NCI-H1092 treated with DMSO at 0.1 percent for 48 hours (cell line): ENCODE measurements around the gene TTC34.

Experiments
- DNase-seq: peaks from one replicate; lab custom pipeline; 2025; lab: John Stamatoyannopoulos, UW

Gene TTC34

DNA sequence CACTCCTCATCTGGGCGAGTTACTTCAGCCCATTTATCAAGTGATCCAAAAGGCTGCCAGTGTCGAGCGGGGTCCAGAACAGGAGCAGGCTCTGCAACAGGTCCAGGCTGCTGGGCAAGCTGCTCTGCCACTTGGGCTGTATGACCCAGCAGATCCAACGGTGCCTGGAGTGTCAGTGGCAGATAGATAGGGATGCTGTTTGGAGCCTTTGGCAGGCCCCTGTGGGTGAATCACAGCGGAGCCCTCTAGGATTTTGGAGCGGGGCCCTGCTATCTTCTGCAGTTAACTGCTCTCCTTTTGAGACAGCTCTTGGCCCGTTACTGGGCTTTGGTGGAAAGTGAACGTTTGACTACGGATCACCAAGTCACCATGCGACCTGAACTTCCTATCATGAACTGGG lies 176.2 kb downstream of the TTC34 start:
- no peak for DNase-seq

DNA sequence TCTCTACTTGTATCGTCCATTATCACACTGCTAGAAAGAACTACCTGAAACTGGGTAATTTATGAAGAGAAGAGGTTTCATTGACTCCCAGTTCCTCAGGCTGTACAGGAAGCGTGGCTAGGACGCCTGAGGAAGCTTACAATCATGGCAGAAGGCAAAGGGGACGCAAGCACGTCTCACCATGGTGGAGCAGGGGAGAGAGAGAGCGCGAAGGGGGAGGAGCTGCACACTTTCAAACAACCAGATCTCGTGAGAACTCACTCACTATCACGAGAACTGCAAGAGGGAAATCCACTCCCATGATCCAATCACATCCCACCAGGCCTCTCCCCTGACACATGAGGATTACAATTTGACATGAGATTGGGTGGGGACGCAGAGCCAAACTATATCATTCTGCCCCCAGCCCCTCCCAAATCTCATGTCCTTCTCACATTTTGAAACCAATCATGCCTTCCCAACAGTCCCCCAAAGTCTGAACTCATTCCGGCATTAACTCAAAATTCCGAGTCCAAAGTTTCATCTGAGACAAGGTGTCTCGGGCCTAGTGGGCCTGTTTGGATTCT lies 176.7 kb downstream of the TTC34 start:
- DNase-seq, result no peak

DNA sequence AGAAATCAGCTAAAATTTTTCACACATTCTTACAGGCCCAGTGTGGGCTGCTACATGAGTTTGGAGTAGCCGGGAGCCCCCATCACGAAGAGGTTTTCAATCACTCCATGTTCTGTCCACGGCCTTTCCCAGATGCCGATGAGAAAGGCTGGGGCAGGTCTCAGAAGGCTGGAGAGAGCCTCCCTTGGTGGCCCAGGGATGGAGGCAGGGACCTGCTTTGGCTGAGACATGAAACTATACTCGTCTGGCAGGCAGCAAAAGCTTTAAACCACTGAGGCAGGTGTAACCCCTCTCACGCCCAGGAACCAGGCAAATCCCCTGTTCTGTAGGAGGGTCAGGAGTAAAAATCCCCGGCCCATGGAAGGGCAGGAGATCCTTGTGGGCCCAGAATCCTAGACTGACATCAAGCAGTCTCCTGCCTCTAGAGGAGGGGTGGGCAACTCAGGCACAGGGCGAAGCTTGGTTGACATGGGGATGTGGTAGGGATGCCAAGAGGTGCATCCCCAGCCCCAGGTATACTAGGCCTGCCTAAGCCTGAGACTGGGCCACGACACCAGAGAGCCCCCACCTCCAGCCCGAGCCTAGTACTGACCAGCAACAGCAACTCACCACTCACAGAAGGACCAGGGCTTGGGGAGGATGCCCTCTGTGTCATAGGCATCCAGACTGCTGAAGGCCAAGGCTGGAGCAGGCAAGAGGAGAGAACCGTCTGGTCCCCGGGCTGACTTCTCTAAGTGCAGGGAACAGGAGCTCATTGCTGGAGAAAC lies 177.7 kb downstream of the TTC34 start:
- DNase-seq, result no peak

DNA sequence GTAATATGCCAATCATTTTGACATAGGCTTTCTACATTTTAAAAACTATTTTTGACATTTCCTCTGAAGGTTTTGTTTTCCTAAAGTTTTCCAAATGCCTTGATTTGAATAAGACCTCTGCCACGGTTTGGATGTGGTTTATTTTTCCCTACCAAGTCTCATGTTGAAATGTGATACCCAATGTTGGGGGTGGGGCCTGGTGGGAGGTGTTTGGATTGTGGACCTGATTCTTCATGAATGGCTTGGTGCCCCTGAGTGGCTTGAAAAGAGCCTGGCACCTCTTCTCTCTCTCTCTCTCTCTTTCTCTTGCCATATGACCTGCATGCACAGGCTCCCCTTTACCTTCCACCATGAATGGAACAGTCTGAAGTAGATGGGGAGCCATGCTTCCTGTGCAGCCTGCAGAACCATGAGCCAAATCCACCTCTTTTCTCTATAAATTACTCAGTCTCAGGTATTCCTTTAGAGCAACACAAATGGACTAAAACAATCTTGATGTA lies 183.5 kb downstream of the TTC34 start:
- no peak for DNase-seq

DNA sequence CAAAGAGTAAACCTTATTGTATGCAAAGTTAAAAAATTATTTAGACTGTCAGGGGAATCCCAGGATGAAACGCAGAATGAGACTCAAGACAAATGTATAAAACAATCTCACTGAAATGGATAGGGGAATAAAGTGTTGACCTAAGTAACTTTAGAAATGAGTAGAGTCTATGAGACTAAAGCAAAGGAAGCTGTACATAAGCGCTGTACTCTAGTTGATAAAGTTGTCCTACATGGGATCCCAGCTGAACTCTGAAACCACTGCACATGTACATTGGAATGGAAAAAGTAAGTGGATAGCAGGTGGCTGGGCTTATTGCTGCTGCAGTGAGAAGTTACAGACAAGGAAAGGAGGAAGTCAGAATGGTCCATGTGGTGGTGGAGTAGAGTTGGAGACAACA lies 187.3 kb downstream of the TTC34 start:
- no peak for DNase-seq

DNA sequence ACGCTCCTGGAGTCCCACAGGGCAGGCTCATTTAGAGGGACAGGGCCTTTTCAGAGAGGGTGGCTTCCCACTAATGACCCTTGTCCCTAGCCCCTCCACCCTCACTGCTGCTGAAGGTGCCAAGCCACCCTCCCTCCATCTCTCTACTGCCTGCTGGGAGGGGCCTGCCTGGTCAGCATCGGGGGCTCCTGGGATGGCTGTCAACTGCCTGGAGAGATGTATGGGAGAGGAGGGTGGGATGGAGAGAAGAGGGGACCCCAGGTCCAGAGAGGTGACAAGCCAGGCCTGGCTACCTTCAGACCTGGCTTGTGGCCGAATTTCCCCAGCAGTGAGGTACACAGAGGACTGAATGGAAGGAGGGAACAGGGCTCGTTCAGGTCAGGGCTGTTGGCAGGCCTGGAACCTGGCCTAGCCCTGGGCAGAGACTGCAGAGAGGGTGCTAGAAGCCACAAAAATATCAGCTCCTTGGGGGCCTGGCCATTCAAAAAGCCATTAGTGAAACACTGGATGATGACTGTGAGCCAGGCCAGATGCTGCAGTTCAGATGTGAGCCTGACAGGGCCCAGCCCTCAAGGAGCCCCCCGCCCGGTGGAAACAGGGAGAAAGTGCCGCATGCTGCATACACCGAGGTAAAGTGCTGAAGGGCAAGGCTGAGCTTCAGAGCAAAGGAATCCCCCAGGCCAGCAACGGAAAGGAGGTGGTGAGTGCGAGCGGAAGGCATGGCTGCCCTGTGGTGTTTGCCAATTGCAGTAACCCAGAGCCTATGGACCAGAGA lies 188.7 kb downstream of the TTC34 start:
- no peak for DNase-seq

DNA sequence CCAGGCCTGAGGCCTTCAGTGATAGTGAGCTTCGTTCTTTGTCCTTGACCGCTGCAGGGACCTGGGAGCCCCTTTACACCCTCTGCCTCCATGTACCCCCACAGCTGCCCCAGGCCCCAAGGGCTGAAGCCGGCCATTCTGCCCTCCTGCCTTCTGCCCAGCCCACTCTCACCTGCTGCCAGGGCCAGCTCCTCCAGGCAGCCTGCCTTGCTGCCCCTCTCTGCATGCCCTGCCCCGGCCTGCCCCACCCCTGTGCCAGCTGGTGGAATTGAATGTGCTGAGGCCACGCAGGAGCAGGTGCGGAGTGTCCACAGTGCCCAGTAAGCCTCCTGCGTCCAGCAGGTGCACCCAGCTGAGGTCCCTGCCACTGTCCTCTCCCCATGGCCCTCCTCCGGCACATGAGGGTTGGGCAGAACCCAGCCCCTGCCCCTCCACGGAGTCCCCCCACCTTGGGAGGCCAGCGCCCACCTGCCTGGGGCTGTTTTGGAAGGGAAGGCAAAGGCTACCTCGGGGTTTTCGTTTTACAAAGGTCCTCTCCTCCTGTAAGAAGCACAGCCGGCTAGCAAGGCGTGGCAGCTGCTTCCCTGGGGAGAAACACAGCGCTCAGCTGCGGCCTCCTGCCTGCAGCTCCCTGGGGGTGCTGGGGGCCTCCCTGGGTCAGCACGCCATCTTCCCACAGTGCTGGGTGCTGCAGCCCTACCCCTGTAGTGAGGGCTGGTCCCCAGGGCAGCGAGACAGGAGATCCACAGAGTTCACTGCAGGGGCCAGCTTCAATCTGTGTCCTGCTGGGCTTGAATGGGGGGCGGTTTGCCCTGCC lies 189.7 kb downstream of the TTC34 start:
- no peak for DNase-seq

DNA sequence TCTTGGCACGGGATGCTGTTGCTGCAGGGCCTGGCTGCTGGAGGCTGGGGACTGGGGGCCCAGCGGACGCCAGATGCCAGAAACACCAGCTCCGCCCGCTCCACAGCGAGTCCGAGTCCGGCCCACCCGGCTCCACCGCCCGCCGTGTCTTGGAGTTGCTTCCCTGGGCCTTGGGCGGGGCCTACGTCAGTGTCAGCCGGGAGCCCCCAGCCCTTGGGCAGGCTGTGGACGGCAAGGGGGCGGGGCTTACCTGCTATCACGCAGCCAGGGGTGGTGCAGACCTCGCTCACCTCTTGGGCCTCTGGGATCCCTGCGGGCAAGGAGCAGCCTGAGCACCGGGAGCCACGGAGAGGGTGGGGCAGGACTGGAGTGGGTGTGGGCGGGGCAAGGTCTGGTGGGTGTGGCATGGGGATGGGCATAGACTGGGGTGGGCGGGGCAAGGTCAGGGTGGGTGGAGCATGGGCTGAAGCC lies 190.4 kb downstream of the TTC34 start:
- peak; percentile 29 for DNase-seq

DNA sequence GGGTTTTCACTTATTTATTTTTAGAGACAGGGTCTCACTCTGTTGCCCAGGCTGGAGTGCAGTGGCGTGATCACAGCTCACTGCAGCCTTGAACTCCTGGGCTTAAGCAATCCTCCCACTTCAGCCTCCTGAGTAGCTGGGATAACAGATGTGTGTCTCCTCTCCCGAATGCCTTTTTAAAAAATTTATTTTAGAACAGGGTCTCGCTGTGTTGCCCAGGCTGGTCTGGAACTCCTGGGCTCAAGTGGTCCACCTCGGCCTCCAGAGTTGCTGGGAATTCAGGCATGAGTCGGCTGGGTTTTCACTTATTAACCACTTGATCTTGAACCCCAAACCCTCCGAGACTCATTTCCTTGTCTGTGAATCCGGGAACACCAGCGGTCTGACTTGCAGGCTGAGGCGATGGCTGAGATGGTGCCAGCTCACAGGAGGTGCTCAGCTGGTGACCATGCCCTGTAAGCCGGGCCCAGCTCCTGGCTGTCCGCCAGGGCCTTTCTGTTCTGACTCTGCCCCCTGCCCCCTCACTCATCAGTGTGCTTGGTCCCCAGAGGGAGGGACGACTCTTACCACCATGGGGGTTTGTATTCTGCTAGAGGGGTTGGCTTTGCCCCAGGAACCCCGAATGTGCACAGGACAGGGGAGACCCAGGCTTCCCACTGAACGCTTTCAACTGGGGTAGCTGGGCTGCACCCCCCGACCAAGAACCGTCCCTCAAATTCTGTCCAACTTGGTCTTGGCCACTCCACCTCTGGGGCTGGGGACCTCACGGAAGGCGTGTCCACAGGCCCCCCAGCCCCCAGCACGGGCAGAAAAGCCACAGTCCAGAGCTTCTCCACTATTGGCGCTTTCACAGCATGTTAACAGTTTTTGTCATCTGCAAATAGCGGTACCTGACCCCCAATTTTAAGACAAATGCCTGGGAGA lies 191.2 kb downstream of the TTC34 start:
- DNase-seq, result no peak

DNA sequence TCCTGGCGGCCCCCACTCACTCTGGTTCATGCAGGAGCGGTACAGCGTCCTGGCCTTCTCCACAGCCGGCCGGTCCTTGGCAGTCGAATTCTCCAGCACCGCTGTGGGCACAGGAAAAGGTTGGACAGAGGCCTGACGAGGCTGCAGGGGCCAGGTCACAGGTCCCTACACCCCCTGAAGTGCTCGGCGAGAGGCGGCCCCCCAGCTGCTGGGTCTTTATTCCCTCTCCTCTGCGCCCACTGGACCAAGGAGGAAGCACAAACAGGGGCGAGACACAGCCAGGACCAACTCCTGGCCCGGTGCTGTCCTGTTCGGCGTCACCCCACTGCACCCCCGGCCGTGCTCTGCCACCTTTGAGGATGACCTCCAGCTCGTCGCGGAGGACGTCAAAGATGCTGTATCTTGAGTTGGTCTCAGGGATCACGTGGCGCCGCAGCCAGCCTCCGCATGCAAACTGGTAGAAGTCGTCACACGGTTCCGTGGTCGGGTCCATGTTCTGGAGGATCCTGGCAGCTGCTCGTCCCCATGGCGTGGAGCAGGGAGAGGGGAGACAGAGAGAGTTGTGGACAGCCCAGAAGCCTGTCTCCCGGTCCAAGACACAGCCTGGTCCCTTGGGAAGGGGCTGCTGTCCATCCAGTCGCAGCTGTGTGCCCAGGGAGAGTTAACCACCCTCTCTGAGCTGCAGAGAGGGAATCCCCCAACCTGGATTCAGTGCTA lies 192.0 kb downstream of the TTC34 start:
- DNase-seq, result no peak

DNA sequence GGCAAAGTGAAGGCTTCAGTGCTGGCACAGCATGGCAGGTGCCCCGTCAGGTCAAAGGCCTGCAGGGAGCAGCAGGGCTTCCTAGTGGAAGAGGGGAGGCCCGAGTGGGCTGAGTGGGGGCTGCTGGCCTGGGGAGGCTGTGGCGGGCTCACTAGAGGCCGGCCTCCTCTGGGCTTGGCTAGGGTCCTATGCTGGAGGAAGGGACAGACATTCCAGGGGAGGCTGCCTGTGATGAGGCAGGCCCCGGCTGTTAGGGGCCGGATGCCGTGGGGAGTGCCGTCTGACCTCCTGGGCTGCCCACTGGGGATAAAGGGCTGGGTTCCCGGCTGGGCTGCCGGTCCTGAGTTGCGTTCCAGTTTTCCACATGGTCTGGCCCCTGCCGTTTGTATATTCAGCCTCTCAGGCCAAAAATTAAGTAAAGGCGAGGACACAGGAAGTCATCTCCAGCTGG lies 193.8 kb downstream of the TTC34 start:
- DNase-seq, result no peak

DNA sequence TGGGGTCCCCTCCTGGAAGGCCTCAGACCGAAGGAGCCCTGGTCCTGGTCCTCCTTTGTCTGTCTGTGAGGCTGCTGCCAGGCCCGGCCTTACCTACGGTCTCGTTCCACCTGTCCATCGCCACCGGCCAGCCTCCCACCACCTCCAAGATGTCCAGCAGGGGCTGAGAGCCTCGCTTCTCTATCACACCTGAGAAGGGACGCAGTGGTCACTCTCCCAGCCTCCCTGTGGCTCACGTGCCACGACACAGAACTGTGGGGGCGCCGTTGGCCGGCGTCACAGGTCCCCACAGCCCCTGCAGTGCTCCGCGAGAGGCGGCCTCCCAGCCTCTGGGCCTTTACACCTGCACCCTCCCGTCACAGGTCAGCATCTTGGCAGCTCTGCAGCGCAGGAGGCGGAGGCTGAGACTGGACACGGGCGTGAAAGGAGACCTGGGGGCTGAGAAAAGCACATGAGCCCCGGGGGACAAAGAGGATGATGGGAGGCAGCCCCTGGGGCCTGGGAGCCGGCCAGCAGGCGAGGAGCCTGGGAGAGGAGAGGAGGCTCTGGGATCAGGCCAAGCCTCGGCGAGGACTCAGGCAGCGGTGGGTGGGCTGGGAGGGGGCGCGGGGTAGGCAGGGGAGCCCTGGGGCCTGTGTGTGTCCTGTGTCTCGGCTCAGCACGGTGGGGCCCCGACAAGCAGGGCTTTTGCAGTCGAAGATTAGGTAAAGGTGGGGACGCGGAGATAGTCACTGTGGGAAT lies 194.4 kb downstream of the TTC34 start:
- DNase-seq, result no peak

DNA sequence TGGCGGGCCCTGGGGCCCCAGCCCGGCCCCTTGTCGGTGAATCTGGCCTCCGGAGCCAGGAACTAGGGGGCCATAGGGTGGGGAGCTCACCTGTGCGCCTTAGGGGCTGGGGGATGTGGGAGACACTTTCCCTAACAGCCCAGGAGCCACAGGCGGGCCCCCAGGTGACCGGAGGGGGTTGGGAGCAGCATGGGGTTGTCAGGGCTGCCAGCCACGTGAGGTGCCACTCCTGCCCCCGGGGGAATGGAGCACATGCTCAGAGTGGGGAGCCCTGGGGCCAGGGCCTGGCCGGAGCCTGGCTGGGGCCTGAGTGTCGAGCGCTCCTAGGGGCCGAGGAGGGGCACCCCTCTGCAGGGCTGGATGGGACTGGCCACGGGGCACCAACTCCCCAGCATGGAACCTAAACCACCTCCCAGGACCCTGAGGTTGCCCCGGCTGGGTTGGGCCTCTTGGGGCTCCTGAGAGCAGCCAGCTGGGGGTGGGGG lies 195.1 kb downstream of the TTC34 start:
- DNase-seq, result no peak

DNA sequence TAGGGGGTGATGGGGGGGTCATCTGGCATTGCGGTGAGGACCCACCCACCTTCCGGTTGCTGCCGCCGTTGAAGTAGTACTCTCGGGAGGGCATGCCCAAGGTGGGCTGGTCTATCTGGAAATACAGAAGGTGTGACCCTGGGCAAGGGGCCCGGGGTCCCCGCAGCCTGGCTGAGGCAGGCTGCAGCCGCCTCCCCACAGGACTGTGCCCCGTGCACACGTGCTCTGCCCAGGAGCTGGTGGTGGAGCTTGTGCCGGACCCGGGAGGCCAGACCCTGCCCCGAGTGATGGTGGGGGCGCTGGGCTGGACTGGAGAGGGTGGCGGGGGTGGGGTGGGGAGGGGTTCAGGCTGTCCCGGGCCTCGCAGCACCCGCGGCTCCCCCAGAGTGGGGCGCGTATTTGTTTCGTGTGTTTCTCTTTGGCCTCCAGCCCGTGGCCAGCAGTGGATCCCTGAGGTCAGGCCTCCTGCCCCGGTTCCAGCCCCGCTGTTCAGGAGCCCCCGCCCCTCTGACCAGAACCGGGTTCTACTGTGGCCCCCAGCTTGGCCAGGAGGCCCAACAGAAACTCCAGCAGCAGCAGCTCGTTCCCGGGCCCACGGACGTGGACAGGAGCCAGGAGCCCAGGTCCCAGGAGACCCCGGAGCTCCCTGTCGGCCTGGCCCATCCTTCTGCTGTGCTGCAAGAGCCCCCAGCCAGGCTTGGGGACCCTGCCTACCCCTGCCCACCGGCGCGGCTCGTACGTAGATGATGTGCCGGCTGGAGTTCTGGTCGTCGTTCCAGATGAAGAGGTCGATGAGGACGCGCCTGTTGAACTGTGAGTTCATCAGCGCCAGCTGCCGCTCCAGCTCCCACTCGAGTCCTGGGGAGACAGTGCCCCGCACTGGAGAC lies 195.7 kb downstream of the TTC34 start:
- no peak for DNase-seq

DNA sequence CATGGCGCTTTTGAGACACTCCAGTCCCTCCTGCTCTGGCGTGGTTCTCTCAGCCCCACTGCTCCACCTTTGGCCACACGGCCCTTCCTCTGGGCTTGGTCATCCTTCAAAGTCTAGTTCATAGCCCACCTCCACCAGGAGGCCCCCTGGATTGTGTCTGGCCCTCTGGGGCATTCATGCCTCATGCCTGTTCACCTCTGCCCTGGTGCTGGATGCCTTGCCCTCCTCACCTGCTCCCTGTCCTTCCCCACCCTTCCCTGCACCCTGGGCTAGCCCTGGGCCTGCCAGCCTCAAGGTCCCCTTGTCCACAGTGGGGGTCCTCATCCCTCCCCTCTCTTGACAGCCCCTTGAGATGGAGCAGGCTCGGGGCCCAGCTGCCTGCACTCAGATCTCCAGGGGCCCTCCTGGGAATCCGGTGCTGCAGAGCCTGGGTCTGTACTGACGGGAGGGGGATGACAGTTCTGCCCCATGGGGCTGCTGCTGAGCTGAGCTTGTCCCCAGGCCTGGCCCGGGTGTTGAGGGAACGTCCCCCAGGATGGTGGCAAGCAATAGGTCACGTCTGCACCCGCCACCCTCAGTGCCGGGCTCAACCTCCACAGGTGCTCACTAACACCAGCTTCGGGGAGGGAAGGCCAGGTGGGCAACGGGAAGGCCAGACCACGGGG lies 196.5 kb downstream of the TTC34 start:
- DNase-seq, result no peak

DNA sequence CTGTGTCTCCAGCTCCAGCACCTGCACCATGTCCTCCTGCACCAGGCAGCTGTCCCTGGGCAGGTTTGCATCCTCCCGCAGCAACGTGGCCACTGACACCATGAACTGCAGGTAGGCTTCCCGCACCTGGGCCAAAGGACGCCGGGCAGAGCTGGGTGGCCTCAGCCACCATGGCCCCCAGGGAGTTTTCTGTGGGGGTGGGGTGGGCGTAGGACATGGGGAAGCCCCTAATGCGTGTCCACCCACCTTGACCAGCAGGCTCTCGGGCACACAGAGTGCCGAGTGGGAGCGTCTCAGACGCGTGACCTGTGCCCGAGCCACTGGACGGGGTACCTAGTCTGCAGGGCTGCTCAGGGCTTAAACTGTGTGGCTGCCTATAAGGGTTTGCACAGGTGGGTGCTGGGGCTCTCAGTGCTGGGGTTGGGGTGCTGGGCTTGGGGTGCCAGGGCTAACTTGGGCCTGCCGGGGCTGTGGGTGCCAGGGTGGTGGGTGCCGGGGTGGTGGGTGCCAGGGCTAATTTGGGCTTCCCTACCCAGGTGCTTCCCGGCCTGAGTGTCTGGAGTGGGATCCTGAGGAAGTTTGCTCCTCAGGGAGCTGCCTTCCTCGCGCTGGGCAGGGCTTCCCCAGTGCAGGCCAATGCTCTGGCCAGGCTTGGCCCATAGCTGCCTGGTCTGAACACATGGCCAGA lies 197.2 kb downstream of the TTC34 start:
- no peak for DNase-seq

DNA sequence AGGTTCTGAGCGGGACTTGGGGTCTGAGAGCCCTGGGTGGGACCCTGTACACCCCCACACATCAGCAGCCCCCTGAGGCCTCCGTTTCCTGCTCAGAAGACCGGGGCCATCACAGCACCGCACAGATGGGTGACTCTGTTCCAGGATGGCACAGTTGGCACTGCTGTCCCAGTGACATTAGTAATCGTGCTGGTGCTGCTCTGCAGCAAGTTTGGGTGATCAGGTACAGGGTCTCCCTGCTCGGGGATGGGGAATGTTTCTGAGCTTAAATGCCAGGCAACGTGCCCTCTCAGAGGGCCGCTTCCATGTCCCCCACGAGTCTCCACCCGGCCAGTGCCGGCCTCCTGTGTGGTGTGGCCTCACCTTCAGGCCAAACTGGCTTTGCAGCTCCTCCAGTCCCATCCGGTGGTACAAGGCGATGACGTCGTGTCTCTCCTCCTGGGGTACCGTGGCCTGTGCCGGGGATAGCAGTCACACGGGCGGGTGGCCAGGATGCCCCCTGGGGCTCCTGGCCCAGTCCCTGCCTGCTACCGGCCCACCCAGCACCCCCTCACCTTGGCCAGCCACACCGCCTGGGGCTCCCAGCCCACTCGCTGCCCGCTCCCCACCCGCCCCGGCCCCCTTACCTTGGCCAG lies 197.9 kb downstream of the TTC34 start:
- no peak for DNase-seq
